OCI-LY1 (cell line): ENCODE results near the gene USP10.

Experiments
- H2AFZ ChIP-seq: fragments of 200-600 bp; sonication (generic), shearing (Covaris generic); 2 replicates; pipeline ENCODE4 v1.6.0; 2014; ENCODE audit warnings: antibody characterized with exemption, mild to moderate bottlenecking, low read length
- H3F3A ChIP-seq: fragments of 200-600 bp; sonication (generic), shearing (Covaris generic); 2 replicates; pipeline ENCODE4 v1.6.0; 2014; ENCODE audit warnings: mild to moderate bottlenecking, antibody characterized with exemption, low read length, moderate library complexity; ENCODE audit not compliant: insufficient read depth
- H3K27ac ChIP-seq: fragments of 200-600 bp; sonication (generic); 2 replicates; pipeline ENCODE4 v1.5.1; 2014; ENCODE audit warnings: low read length, mixed run types, mild to moderate bottlenecking, low read depth; ENCODE audit not compliant: poor library complexity, severe bottlenecking
- H3K27me3 ChIP-seq: fragments of 200-600 bp; sonication (generic); 2 replicates; pipeline ENCODE4 v1.6.0; 2014; ENCODE audit warnings: antibody characterized with exemption, mild to moderate bottlenecking, low read length, moderate library complexity; ENCODE audit not compliant: insufficient read depth
- H3K36me3 ChIP-seq: fragments of 200-600 bp; sonication (generic); 2 replicates; pipeline ENCODE4 v1.6.1; 2014; ENCODE audit warnings: mild to moderate bottlenecking, antibody characterized with exemption, low read length, moderate library complexity, mixed read lengths; ENCODE audit not compliant: insufficient read depth
- H3K4me1 ChIP-seq: fragments of 200-600 bp; sonication (generic); 2 replicates; pipeline ENCODE4 v1.5.1; 2014; ENCODE audit warnings: mild to moderate bottlenecking, low read length, moderate library complexity; ENCODE audit not compliant: insufficient read depth, severe bottlenecking
- H3K4me2 ChIP-seq: fragments of 200-600 bp; sonication (generic), shearing (Covaris generic); 2 replicates; pipeline ENCODE4 v1.6.1; 2014; ENCODE audit warnings: low read length
- H3K4me3 ChIP-seq: fragments of 200-600 bp; sonication (generic); 2 replicates; pipeline ENCODE4 v1.5.1; 2014; ENCODE audit warnings: low read length, low read depth, mild to moderate bottlenecking, mixed read lengths; ENCODE audit not compliant: poor library complexity, severe bottlenecking
- H3K79me2 ChIP-seq: fragments of 200-600 bp; shearing (Covaris generic); 2 replicates; pipeline ENCODE4 v1.6.1; 2016; ENCODE audit warnings: mixed run types, low read length, mixed read lengths; ENCODE audit not compliant: insufficient read depth
- H3K9ac ChIP-seq: fragments of 200-600 bp; sonication (generic), shearing (Covaris generic); 2 replicates; pipeline ENCODE4 v1.6.1; 2014; ENCODE audit warnings: mild to moderate bottlenecking, low read length, mixed read lengths
- H3K9me2 ChIP-seq: fragments of 200-600 bp; sonication (generic), shearing (Covaris generic); 2 replicates; pipeline ENCODE4 v1.6.1; 2014; ENCODE audit warnings: low read depth, mild to moderate bottlenecking, low read length, mixed read lengths
- H3K9me3 ChIP-seq: fragments of 200-600 bp; shearing (Covaris generic); 2 replicates; pipeline ENCODE4 v1.6.1; 2014; ENCODE audit warnings: low read length, mixed read lengths
- H4K20me1 ChIP-seq: fragments of 200-600 bp; sonication (generic), shearing (Covaris generic); 2 replicates; pipeline ENCODE4 v1.6.0; 2016; ENCODE audit warnings: mild to moderate bottlenecking, low read length; ENCODE audit not compliant: insufficient read depth
- EZH2 ChIP-seq: fragments of 200-600 bp; sonication (generic), shearing (Covaris generic); IDR thresholded peaks from 2 replicates; pipeline ENCODE4 v1.8.0; 2017; ENCODE audit warnings: borderline replicate concordance, mixed run types, mild to moderate bottlenecking, antibody characterized with exemption, low read length, moderate library complexity, mixed read lengths
- TF ChIP-seq, protein P1 (sequence below): fragments of 200-600 bp; sonication (generic), shearing (Covaris generic); IDR thresholded peaks from 2 replicates; pipeline ENCODE4 v1.5.1; 2017; ENCODE audit warnings: mild to moderate bottlenecking, antibody characterized with exemption, low read length, moderate library complexity, mixed read lengths

Gene USP10

GRCh38 chr16:84818989-84819643, 119.3 kb downstream of the USP10 start:
- Histone ChIP-seq H3K27ac (no peak overlapping the region), H4K20me1 (no peaks in the 10 kb centered on the region), H3K9me2 (no peaks in the 10 kb centered on the region), H3K9me3 (no peaks in the 10 kb centered on the region), H3K4me1 (no peaks in the 10 kb centered on the region), H3K4me3 (no peak overlapping the region), H2AFZ (no peak overlapping the region), H3F3A (no peaks in the 10 kb centered on the region), H3K36me3 (no peaks in the 10 kb centered on the region), H3K9ac (no peak overlapping the region), H3K4me2 (no peak overlapping the region), H3K27me3 (peaks cover 26% of the 10 kb centered on the region; the same call in 1 of the 2 replicates), H3K79me2 (no peaks in the 10 kb centered on the region)
- TF ChIP-seq, protein P1, sequence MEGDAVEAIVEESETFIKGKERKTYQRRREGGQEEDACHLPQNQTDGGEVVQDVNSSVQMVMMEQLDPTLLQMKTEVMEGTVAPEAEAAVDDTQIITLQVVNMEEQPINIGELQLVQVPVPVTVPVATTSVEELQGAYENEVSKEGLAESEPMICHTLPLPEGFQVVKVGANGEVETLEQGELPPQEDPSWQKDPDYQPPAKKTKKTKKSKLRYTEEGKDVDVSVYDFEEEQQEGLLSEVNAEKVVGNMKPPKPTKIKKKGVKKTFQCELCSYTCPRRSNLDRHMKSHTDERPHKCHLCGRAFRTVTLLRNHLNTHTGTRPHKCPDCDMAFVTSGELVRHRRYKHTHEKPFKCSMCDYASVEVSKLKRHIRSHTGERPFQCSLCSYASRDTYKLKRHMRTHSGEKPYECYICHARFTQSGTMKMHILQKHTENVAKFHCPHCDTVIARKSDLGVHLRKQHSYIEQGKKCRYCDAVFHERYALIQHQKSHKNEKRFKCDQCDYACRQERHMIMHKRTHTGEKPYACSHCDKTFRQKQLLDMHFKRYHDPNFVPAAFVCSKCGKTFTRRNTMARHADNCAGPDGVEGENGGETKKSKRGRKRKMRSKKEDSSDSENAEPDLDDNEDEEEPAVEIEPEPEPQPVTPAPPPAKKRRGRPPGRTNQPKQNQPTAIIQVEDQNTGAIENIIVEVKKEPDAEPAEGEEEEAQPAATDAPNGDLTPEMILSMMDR = no peak
- no peak for TF ChIP-seq EZH2

DNA sequence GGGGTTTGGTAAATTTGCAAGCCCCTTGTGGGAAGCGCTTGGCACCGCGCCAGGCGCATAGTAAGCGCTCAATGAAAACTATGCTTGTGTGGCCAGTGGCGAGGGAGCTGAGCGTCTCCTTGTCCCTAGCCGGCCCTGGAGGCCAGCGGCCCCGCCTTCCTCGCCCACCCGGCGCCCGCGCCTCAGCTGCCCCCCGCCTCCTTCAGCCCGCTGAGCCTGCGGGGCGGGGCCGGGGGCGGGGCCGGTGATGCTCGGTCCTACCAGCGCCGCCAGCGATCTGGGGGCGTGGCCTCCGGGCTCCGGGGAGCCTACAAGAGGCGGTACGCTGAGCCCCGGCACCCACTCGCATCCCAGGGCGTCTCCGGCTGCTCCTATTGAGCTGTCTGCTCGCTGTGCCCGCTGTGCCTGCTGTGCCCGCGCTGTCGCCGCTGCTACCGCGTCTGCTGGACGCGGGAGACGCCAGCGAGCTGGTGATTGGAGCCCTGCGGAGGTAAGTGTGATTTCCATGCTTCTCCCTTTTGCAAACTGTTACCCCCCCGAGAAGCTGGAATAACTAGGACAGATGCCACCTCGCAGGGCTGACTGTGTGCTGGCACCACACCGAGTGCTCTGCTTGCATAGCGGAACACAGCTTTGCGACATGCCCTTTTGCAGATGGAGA, 120.0 kb downstream of the USP10 start, which contains the start of gene CRISPLD2:
TSS of gene CRISPLD2 (plus strand) at position 342 of the 661 bp plus-strand sequence. CDS start 18,511 bp downstream, outside the sequence.
- H3K9me3 ChIP-seq = no peaks in the 10 kb centered on the region
- no peak within 1 kb of the TSS for H3K27ac ChIP-seq
- H2AFZ ChIP-seq = no peak within 1 kb of the TSS
- no peaks in the 10 kb centered on the region for H4K20me1 ChIP-seq
- H3K79me2 ChIP-seq = no peaks in the 10 kb centered on the region
- H3F3A ChIP-seq = no peaks in the 10 kb centered on the region
- H3K27me3 ChIP-seq = peaks cover 26% of the 10 kb centered on the region; the same call in 1 of the 2 replicates
- TF ChIP-seq, protein P1 = no peak
- no peak within 1 kb of the TSS for H3K9ac ChIP-seq
- no peak within 1 kb of the TSS for H3K4me2 ChIP-seq
- no peaks in the 10 kb centered on the region for H3K4me1 ChIP-seq
- H3K4me3 ChIP-seq = no peak within 1 kb of the TSS
- no peaks in the 10 kb centered on the region for H3K36me3 ChIP-seq
- no peaks in the 10 kb centered on the region for H3K9me2 ChIP-seq

DNA sequence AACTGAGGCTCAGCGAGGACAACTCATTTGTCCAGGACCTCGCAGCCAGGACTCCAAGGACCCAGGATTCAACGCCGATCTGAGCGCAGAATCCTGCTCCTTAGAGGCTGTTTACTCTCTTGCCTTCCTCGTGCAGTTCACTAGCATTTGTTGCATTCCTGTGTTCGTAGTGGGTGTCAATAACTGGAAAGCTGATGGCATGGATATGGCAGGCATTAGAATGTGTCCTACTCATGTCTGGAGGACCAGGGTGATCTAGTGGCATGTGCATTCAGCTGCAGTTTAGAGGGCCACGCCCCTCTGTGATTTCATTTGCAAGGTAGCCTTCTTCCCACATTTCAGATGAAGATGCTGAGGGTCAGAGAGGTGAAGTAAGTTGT, 120.5 kb downstream of the USP10 start:
- no peak overlapping the region for H2AFZ ChIP-seq
- no peaks in the 10 kb centered on the region for H3K9me2 ChIP-seq
- no peaks in the 10 kb centered on the region for H3K9me3 ChIP-seq
- H3K4me3 ChIP-seq = no peak overlapping the region
- no peak overlapping the region for H3K27ac ChIP-seq
- no peaks in the 10 kb centered on the region for H3K36me3 ChIP-seq
- H3F3A ChIP-seq = no peaks in the 10 kb centered on the region
- H3K4me1 ChIP-seq = no peaks in the 10 kb centered on the region
- no peak overlapping the region for H3K9ac ChIP-seq
- no peaks in the 10 kb centered on the region for H3K79me2 ChIP-seq
- H3K27me3 ChIP-seq = peaks cover 23% of the 10 kb centered on the region; the same call in 1 of the 2 replicates
- no peak overlapping the region for H3K4me2 ChIP-seq
- no peaks in the 10 kb centered on the region for H4K20me1 ChIP-seq
- TF ChIP-seq, protein P1 = no peak
- no peak for TF ChIP-seq EZH2
